Astrocyte (in vitro differentiated cells and primary cell): ENCODE results near the gene NXN.
"Not testable (repeated sequence)": the region's sequence is repeated elsewhere in the genome, so short reads cannot be mapped to it uniquely, and the experiment has no call there.

Source experiments
- CTCF ChIP-seq: IDR thresholded peaks from 2 replicates; pipeline ENCODE4 v1.5.1; 2011; ENCODE audit warnings: low read depth, mild to moderate bottlenecking, inconsistent platforms, low read length, moderate library complexity; ENCODE audit not compliant: insufficient read depth
- EZH2 ChIP-seq: IDR thresholded peaks from 2 replicates; pipeline ENCODE4 v1.6.1; 2012; ENCODE audit warnings: mild to moderate bottlenecking, low read length, inconsistent platforms; ENCODE audit not compliant: insufficient read depth

DNA sequence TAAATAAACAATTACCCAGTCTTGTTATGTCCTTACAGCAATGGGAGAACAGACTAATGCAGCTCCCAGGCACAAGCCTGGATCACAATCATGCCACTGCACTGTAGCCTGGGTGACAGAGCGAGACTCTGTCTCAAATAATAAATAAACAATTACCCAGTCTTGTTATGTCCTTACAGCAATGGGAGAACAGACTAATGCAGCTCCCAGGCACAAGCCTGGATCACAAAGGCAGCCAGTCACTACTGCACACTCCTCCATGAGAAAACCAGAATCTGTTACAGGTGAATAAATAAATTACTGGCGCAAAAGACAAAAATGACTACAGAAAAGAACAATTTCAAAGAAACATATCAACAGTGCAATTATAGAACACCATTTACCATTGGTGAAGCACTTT is 105.0 kb downstream of the NXN start:
- TF ChIP-seq CTCF, EZH2: not testable (repeated sequence)
